K562 (cell line): Measurements from ENCODE around the gene ZDHHC14. TPM values are rescaled to one million over a fixed set of nuclear protein-coding genes. Genes with fewer than 3 reads are reported as not detected.
A peak's percentile ranks its signal among the peaks of the same experiment; 100 is the strongest.

Source experiments
- ATAC-seq: fragments of 200-7000 bp; cut with Tn5 transposase; 3 replicates; pipeline ENCODE4 v1.9.1; 2020; ENCODE audit warnings: moderate library complexity
- BruUV-seq: library from RNA; stranded (reverse); fragments of 400-500 nt; replicated peaks from 2 replicates; lab custom pipeline; 2021; lab: Mats Ljungman, UMichigan
- CTCF ChIA-PET: fragments of 300-600 bp; formaldehyde crosslinking; extraction: SDS; loops from one replicate; lab custom pipeline; 2021; ENCODE audit warnings: low intra/inter-chr PET ratio; lab: Yijun Ruan, JAX
- POLR2A ChIA-PET: fragments of 300-600, 350-650 bp; sonication (Branson Sonifier 250); formaldehyde crosslinking; extraction: SDS; loops from one replicate; lab custom pipeline; 2021; ENCODE audit warnings: antibody characterized with exemption, inconsistent platforms; lab: Yijun Ruan, JAX
- DNase-seq, 4 experiments: peaks; one replicate each; pipeline versions ENCODE4 v3.0.0 to v3.0.0-alpha.2; 2011 to 2018; ENCODE audit warnings: low spot score in 3 of 4, mixed read lengths in 3 of 4; ENCODE audit errors: extremely low read depth in 1 of 4
- FAIRE-seq: peaks from 2 replicates; lab custom pipeline; 2011; peaks lifted over from hg19 to GRCh38; lab: Jason Lieb, UNC
- H2AFZ ChIP-seq: 2 replicates; pipeline ENCODE4 v1.6.0; 2011; ENCODE audit warnings: low read depth, low read length, control low read depth, inconsistent platforms
- H3K27ac ChIP-seq: fragments of 200-600 bp; 3 replicates; pipeline ENCODE4 v1.8.0; 2011; ENCODE audit warnings: low read depth, mild to moderate bottlenecking, control low read depth, inconsistent platforms, low read length, moderate library complexity, mixed read lengths; ENCODE audit errors: extremely low read depth
- H3K27me3 ChIP-seq, 2 experiments: fragments of 300-600 bp in 1 of 2; 2 replicates in 1 of 2; 3 replicates in 1 of 2; pipeline versions ENCODE4 v1.6.0 to v1.8.0; 2011; ENCODE audit warnings: inconsistent platforms in 2 of 2, low read length in 2 of 2, mild to moderate bottlenecking in 1 of 2, mixed read lengths in 1 of 2, moderate library complexity in 1 of 2; ENCODE audit not compliant: control insufficient read depth in 2 of 2, insufficient read depth in 2 of 2
- H3K36me3 ChIP-seq: fragments of 300-600 bp; 3 replicates; pipeline ENCODE4 v1.8.0; 2011; ENCODE audit warnings: mild to moderate bottlenecking, low read length, inconsistent platforms; ENCODE audit not compliant: control insufficient read depth, insufficient read depth
- H3K4me1 ChIP-seq, 2 experiments: fragments of 200-600 bp in 1 of 2; replicated peaks in 1 of 2; 2 replicates in 1 of 2; 3 replicates in 1 of 2; pipeline versions ENCODE4 v1.5.1 to v1.8.0; 2011; ENCODE audit warnings: inconsistent platforms in 2 of 2, low read length in 2 of 2, mild to moderate bottlenecking in 1 of 2, mixed read lengths in 1 of 2, moderate library complexity in 1 of 2; ENCODE audit not compliant: control insufficient read depth in 2 of 2, insufficient read depth in 2 of 2
- H3K4me2 ChIP-seq: 2 replicates; pipeline ENCODE4 v1.6.1; 2011; ENCODE audit warnings: low read length, control low read depth, inconsistent platforms, mixed read lengths; ENCODE audit not compliant: insufficient read depth
- H3K4me3 ChIP-seq: fragments of 200-600 bp; sonication (generic), shearing (Covaris generic); 2 replicates; pipeline ENCODE4 v1.5.1; 2016; ENCODE audit warnings: control low read depth, inconsistent platforms
- H3K79me2 ChIP-seq: fragments of 200-600 bp; 3 replicates; pipeline ENCODE4 v1.8.0; 2011; ENCODE audit warnings: low read length, inconsistent platforms; ENCODE audit not compliant: control insufficient read depth, insufficient read depth
- H3K9ac ChIP-seq, 2 experiments: 2 replicates each; pipeline versions ENCODE4 v1.6.0 to v1.6.1; 2011; ENCODE audit warnings: low read depth in 2 of 2, low read length in 2 of 2, control low read depth in 1 of 2, inconsistent platforms in 1 of 2, mild to moderate bottlenecking in 1 of 2, mixed read lengths in 1 of 2; ENCODE audit not compliant: insufficient read depth in 1 of 2
- H3K9me1 ChIP-seq: one replicate; pipeline ENCODE4 v1.6.0; 2011; ENCODE audit warnings: inconsistent platforms, mild to moderate bottlenecking, low read length, moderate library complexity; ENCODE audit not compliant: control insufficient read depth, insufficient read depth
- H3K9me3 ChIP-seq: replicated peaks from 2 replicates; pipeline ENCODE4 v1.5.1; 2011; ENCODE audit warnings: low read depth, low read length, inconsistent platforms; ENCODE audit not compliant: control insufficient read depth, insufficient read depth
- H4K20me1 ChIP-seq: replicated peaks from 2 replicates; pipeline ENCODE4 v1.6.1; 2011; ENCODE audit warnings: low read length, inconsistent platforms, mixed read lengths; ENCODE audit not compliant: control insufficient read depth, insufficient read depth
- BRF2 ChIP-seq: IDR thresholded peaks from 3 replicates; pipeline ENCODE4 v1.6.1; 2011; ENCODE audit warnings: borderline replicate concordance, mild to moderate bottlenecking; ENCODE audit not compliant: insufficient read length, insufficient read depth
- ELK1 ChIP-seq: sonication (generic); formaldehyde crosslinking; IDR thresholded peaks from 2 replicates; pipeline ENCODE4 v1.8.1; 2022; ENCODE audit warnings: missing genetic modification reagents
- EWSR1 ChIP-seq: fragments of 450-650 bp; IDR thresholded peaks from 2 replicates; pipeline ENCODE4 v1.6.1; 2018; ENCODE audit warnings: borderline replicate concordance, mild to moderate bottlenecking, low read depth, moderate library complexity; ENCODE audit not compliant: partially characterized antibody
- HNRNPUL1 ChIP-seq: fragments of 200-400 bp; formaldehyde crosslinking; IDR thresholded peaks from 2 replicates; pipeline ENCODE4 v1.6.1; 2017; ENCODE audit warnings: low read length
- ZBTB2 ChIP-seq: fragments of 450-650 bp; IDR thresholded peaks from 2 replicates; pipeline ENCODE4 v1.6.1; 2016; ENCODE audit warnings: antibody characterized with exemption
- whole genome bisulfite sequencing: fragments of 100-300 bp; shearing (Covaris generic); methylation state at CpG from one replicate; pipeline ENCODE4 v1.1.6; 2016; ENCODE audit warnings: low coverage, mixed read lengths; ENCODE audit not compliant: insufficient coverage; ENCODE audit errors: missing lambda C conversion rate; 5-methylcytosine and 5-hydroxymethylcytosine counted together
- in situ Hi-C: fragments of 300-500 bp; cut with MboI; formaldehyde crosslinking; loops from 4 replicates; pipeline ENCODE4 v1.15.0; 2018; ENCODE audit warnings: inconsistent platforms, mixed read lengths
- intact Hi-C: fragments of 100-400 bp; cut with micrococcal nuclease; formaldehyde crosslinking; loops from 2 replicates; pipeline ENCODE4 v1.14.2; 2022
- polyA plus RNA-seq, 8 experiments: library from polyadenylated mRNA; depleted of rRNA in 4 of 8; stranded (reverse) in 5 of 8; unstranded in 3 of 8; fragments of >200 nt; fragmentation: Nextera tagmentation in 2 of 8; fragmentation: Illumina TruSeq in 1 of 8; extraction: Ambion mirVana in 2 of 8; extraction: Trizol in 1 of 8; gene quantifications; 2 replicates each; pipeline versions ENCODE4 v1.2.1 to v1.2.3, GENCODE V29; 2011 to 2014; ENCODE audit warnings: inconsistent platforms in 1 of 8, missing spikeins in 1 of 8
- total RNA-seq, 7 experiments: library from RNA; depleted of rRNA in 6 of 7; stranded (reverse); fragments of >200 nt in 6 of 7; fragmentation: Illumina TruSeq in 2 of 7; extraction: Trizol in 2 of 7; gene quantifications; 2 replicates each; pipeline versions ENCODE4 v1.2.1 to v1.2.3, GENCODE V29; 2011 to 2021; ENCODE audit warnings: low replicate concordance in 1 of 7
- TF ChIP-seq, protein P1 (sequence below): sonication (generic); formaldehyde crosslinking; IDR thresholded peaks from 2 replicates; pipeline ENCODE4 v1.8.1; 2023; ENCODE audit warnings: missing genetic modification reagents, mild to moderate bottlenecking, borderline replicate concordance
- TF ChIP-seq, protein P2 (sequence below): fragments of 450-650 bp; IDR thresholded peaks from 2 replicates; pipeline ENCODE4 v1.6.1; 2018; ENCODE audit warnings: mild to moderate bottlenecking, low read depth; ENCODE audit not compliant: partially characterized antibody

The ZDHHC14 gene
- total and polyA plus RNA-seq, 9 of the 15 experiments (the other 6 are each of a cell fraction or from before 2014, with no cell fraction given): 0.92 to 23.1 (median 13.8) TPM

DNA sequence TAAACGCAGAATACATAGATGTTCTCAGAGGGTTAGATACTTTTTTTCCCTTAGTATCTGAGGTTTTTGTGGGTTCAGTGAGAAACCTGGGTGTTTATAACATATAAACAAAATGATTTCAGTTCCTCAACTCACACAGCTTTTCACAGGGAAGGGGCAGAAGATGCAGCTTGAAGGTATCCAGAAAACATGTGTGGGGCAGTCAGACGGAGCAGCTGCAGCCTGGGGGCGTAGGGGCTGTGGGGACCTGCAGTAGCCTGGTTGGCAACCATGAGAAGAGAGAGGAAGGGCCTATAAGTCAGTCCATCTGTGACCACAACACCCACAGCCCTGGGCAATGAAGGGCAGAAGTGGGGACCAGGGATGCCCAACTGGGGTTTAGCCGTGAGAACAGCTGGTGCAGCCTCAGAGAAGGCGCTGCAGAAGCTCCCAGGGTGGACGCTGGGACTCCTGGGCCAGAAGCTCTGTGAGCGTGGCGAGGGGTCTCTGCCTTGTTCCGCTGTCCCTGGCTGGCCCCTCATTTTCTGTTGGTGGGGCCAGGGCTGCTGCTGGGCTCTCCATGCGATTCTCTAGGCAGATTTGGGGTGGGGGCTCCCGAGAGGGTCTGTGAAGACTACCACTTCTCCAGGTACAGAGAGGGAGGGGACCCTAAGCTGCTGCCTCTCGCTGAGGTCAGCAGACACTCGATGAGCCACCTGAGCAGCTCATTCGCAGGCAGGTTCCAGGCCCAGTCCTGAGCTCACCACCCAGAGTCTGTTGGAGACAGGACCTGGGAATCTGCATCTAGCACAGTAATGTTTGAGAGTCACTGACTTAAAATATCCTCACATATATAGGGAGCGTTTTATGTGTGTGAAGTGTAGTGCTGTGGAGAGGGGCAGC lies 181.2 kb downstream of the ZDHHC14 start:
- no peak for ATAC-seq
- in situ Hi-C loops (no loop called here), intact Hi-C loops (no loop called here)
- Histone ChIP-seq H2AFZ (no peak overlapping the region), H3K9me1 (no peaks in the 10 kb centered on the region), H3K27ac (no peak overlapping the region), H3K27me3 (no peaks in the 10 kb centered on the region), H3K4me3 (no peak overlapping the region), H3K79me2 (no peaks in the 10 kb centered on the region), H3K9ac (0 out of 4 replicates have a peak overlapping the region, but pooled peaks of 1 of the 2 experiments have one; percentile 0), H3K4me1 (0 out of 5 replicates have a peak, but pooled peaks cover 0 to 3% of the 10 kb centered on the region in 2 experiments), H3K4me2 (no peak overlapping the region), H4K20me1 (no peaks in the 10 kb centered on the region), H3K36me3 (peaks cover 4% of the 10 kb centered on the region; the same call in 1 of the 3 replicates), H3K9me3 (no peaks in the 10 kb centered on the region)
- FAIRE-seq: no peak
- BruUV-seq: no TSS peak
- ChIA-PET CTCF (no interaction called here), POLR2A (interaction anchor here (0.9 kb wide), 1 partner anchor 29 kb away, joined by 3 read pairs; no protein-coding TSS in a partner anchor)
- no peak for DNase-seq
- WGBS: 83% methylated on average over 15 of the region's 15 CpGs
- TF ChIP-seq ELK1 (CRISPR knock-in tag) (no peak), BRF2 (no peak), EWSR1 (no peak), ZBTB2 (no peak), HNRNPUL1 (no peak)
- TF ChIP-seq, protein P1, sequence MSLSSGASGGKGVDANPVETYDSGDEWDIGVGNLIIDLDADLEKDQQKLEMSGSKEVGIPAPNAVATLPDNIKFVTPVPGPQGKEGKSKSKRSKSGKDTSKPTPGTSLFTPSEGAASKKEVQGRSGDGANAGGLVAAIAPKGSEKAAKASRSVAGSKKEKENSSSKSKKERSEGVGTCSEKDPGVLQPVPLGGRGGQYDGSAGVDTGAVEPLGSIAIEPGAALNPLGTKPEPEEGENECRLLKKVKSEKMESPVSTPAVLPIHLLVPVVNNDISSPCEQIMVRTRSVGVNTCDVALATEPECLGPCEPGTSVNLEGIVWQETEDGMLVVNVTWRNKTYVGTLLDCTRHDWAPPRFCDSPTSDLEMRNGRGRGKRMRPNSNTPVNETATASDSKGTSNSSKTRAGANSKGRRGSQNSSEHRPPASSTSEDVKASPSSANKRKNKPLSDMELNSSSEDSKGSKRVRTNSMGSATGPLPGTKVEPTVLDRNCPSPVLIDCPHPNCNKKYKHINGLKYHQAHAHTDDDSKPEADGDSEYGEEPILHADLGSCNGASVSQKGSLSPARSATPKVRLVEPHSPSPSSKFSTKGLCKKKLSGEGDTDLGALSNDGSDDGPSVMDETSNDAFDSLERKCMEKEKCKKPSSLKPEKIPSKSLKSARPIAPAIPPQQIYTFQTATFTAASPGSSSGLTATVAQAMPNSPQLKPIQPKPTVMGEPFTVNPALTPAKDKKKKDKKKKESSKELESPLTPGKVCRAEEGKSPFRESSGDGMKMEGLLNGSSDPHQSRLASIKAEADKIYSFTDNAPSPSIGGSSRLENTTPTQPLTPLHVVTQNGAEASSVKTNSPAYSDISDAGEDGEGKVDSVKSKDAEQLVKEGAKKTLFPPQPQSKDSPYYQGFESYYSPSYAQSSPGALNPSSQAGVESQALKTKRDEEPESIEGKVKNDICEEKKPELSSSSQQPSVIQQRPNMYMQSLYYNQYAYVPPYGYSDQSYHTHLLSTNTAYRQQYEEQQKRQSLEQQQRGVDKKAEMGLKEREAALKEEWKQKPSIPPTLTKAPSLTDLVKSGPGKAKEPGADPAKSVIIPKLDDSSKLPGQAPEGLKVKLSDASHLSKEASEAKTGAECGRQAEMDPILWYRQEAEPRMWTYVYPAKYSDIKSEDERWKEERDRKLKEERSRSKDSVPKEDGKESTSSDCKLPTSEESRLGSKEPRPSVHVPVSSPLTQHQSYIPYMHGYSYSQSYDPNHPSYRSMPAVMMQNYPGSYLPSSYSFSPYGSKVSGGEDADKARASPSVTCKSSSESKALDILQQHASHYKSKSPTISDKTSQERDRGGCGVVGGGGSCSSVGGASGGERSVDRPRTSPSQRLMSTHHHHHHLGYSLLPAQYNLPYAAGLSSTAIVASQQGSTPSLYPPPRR: no peak
- TF ChIP-seq, protein P2, sequence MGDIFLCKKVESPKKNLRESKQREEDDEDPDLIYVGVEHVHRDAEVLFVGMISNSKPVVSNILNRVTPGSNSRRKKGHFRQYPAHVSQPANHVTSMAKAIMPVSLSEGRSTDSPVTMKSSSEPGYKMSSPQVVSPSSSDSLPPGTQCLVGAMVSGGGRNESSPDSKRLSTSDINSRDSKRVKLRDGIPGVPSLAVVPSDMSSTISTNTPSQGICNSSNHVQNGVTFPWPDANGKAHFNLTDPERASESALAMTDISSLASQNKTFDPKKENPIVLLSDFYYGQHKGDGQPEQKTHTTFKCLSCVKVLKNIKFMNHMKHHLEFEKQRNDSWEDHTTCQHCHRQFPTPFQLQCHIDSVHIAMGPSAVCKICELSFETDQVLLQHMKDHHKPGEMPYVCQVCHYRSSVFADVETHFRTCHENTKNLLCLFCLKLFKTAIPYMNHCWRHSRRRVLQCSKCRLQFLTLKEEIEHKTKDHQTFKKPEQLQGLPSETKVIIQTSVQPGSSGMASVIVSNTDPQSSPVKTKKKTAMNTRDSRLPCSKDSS: no peak
